Endodermal cell (in vitro differentiated cells): ENCODE data around the gene RDH14. TPM values are rescaled to one million over a fixed set of nuclear protein-coding genes. Genes with fewer than 3 reads are reported as not detected.

Experiments
- DNase-seq: peaks from one replicate; pipeline ENCODE4 v3.0.0-alpha.2; 2017
- H3K27ac ChIP-seq: 2 replicates; pipeline ENCODE4 v1.5.1; 2013; ENCODE audit warnings: mild to moderate bottlenecking, low read depth, low read length, moderate library complexity
- H3K27me3 ChIP-seq: 2 replicates; pipeline ENCODE4 v1.6.1; 2013; ENCODE audit warnings: mild to moderate bottlenecking, low read length, moderate library complexity; ENCODE audit not compliant: insufficient read depth, control insufficient read depth, poor library complexity, severe bottlenecking
- H3K36me3 ChIP-seq: 2 replicates; pipeline ENCODE4 v1.7.0; 2013; ENCODE audit warnings: mild to moderate bottlenecking, low read length, moderate library complexity; ENCODE audit not compliant: control insufficient read depth, insufficient read depth
- H3K4me1 ChIP-seq: one replicate; pipeline ENCODE4 v1.7.0; 2013; ENCODE audit warnings: low read length; ENCODE audit not compliant: control insufficient read depth, insufficient read depth
- H3K4me3 ChIP-seq: 2 replicates; pipeline ENCODE4 v1.5.1; 2013; ENCODE audit warnings: mild to moderate bottlenecking, low read length, moderate library complexity
- H3K9ac ChIP-seq: 2 replicates; pipeline ENCODE4 v1.6.1; 2013; ENCODE audit warnings: mild to moderate bottlenecking, low read length, moderate library complexity; ENCODE audit not compliant: poor library complexity, severe bottlenecking; ENCODE audit errors: extremely low read depth
- H3K9me3 ChIP-seq: 2 replicates; pipeline ENCODE4 v1.6.1; 2013; ENCODE audit warnings: mild to moderate bottlenecking, low read length, moderate library complexity; ENCODE audit not compliant: control insufficient read depth
- H3K27ac Mint-ChIP-seq: 2 replicates; pipeline ENCODE4 v1.8.0; 2020; ENCODE audit warnings: mixed read lengths
- H3K27me3 Mint-ChIP-seq: 2 replicates; pipeline ENCODE4 v1.8.0; 2021; ENCODE audit warnings: mild to moderate bottlenecking, mixed read lengths; ENCODE audit not compliant: insufficient read depth
- H3K36me3 Mint-ChIP-seq: 2 replicates; pipeline ENCODE4 v1.8.0; 2020; ENCODE audit warnings: low read depth, mixed read lengths
- H3K4me1 Mint-ChIP-seq: 2 replicates; pipeline ENCODE4 v1.8.0; 2020; ENCODE audit warnings: mixed read lengths
- H3K4me3 Mint-ChIP-seq: 2 replicates; pipeline ENCODE4 v1.8.0; 2020; ENCODE audit warnings: mild to moderate bottlenecking, moderate library complexity, mixed read lengths
- H3K9me3 Mint-ChIP-seq: 2 replicates; pipeline ENCODE4 v1.8.0; 2020; ENCODE audit warnings: mild to moderate bottlenecking, mixed read lengths
- WGBS, 2 experiments: methylation state at CpG; one replicate each; pipeline versions ENCODE4 v1.1.5 to v1.1.7; 2013; ENCODE audit warnings: missing lambda C conversion rate in 2 of 2, mixed read lengths in 1 of 2; ENCODE audit not compliant: insufficient coverage in 1 of 2, insufficient read length in 1 of 2; 5-methylcytosine and 5-hydroxymethylcytosine counted together
- total RNA-seq, 2 donors: library from RNA; stranded (reverse); fragmentation: NEBNext Ultra II Directional in 1 of 2; extraction: Animal tissue kit (Norgen Biotek cat#: 25700) in 1 of 2; gene quantifications; 2 replicates in 1 of 2; 3 replicates in 1 of 2; pipeline ENCODE4 v1.2.1, GENCODE V29; 2021
- TF ChIP-seq, protein P1 (sequence below): fragments of 200-600 bp; sonication (generic); conservative IDR thresholded peaks from 2 replicates; pipeline ENCODE4 v1.5.0; 2021; ENCODE audit warnings: antibody characterized with exemption, mild to moderate bottlenecking

The RDH14 gene
- total RNA-seq, 2 donors from 2014 or later: 22.6 to 23.0 TPM

GRCh38 chr2:18583905-18584607 lies 23.6 kb upstream of the RDH14 start:
- no peaks in the 10 kb centered on the region for H3K36me3 ChIP-seq
- TF ChIP-seq, protein P1, sequence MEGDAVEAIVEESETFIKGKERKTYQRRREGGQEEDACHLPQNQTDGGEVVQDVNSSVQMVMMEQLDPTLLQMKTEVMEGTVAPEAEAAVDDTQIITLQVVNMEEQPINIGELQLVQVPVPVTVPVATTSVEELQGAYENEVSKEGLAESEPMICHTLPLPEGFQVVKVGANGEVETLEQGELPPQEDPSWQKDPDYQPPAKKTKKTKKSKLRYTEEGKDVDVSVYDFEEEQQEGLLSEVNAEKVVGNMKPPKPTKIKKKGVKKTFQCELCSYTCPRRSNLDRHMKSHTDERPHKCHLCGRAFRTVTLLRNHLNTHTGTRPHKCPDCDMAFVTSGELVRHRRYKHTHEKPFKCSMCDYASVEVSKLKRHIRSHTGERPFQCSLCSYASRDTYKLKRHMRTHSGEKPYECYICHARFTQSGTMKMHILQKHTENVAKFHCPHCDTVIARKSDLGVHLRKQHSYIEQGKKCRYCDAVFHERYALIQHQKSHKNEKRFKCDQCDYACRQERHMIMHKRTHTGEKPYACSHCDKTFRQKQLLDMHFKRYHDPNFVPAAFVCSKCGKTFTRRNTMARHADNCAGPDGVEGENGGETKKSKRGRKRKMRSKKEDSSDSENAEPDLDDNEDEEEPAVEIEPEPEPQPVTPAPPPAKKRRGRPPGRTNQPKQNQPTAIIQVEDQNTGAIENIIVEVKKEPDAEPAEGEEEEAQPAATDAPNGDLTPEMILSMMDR: no peak
- DNase-seq: no peak
- peaks cover 5% of the 10 kb centered on the region for H3K9me3 ChIP-seq
- 94% methylated on average over 21 to 37 of the region's 37 CpGs for WGBS, 2 experiments
- no peaks in the 10 kb centered on the region for H3K27me3 ChIP-seq
- H3K4me1 Mint-ChIP-seq: no peaks in the 10 kb centered on the region
- H3K4me1 ChIP-seq: no peaks in the 10 kb centered on the region
- no peak overlapping the region for H3K4me3 Mint-ChIP-seq
- H3K9me3 Mint-ChIP-seq: peaks cover 2% of the 10 kb centered on the region
- no peak overlapping the region for H3K9ac ChIP-seq
- no peak overlapping the region for H3K27ac ChIP-seq
- H3K27ac Mint-ChIP-seq: no peak overlapping the region
- H3K27me3 Mint-ChIP-seq: no peaks in the 10 kb centered on the region
- H3K4me3 ChIP-seq: no peak overlapping the region
- H3K36me3 Mint-ChIP-seq: no peaks in the 10 kb centered on the region

GRCh38 chr2:18580606-18581005 lies 20.2 kb upstream of the RDH14 start:
- TF ChIP-seq, protein P1: no peak
- DNase-seq: no peak
- no peaks in the 10 kb centered on the region for H3K36me3 ChIP-seq
- H3K9me3 Mint-ChIP-seq: peaks cover 13% of the 10 kb centered on the region
- H3K27me3 ChIP-seq: no peaks in the 10 kb centered on the region
- H3K4me3 ChIP-seq: no peak overlapping the region
- H3K4me1 Mint-ChIP-seq: peaks cover 2% of the 10 kb centered on the region
- no peak overlapping the region for H3K27ac ChIP-seq
- no peaks in the 10 kb centered on the region for H3K36me3 Mint-ChIP-seq
- no peaks in the 10 kb centered on the region for H3K27me3 Mint-ChIP-seq
- H3K27ac Mint-ChIP-seq: no peak overlapping the region
- no peak overlapping the region for H3K9ac ChIP-seq
- H3K4me3 Mint-ChIP-seq: no peak overlapping the region
- no peaks in the 10 kb centered on the region for H3K4me1 ChIP-seq
- peaks cover 12% of the 10 kb centered on the region for H3K9me3 ChIP-seq
- 90% methylated on average over 3 of the region's 3 CpGs; no CpG with 5 or more reads in 1 of the 2 experiments for WGBS, 2 experiments

DNA sequence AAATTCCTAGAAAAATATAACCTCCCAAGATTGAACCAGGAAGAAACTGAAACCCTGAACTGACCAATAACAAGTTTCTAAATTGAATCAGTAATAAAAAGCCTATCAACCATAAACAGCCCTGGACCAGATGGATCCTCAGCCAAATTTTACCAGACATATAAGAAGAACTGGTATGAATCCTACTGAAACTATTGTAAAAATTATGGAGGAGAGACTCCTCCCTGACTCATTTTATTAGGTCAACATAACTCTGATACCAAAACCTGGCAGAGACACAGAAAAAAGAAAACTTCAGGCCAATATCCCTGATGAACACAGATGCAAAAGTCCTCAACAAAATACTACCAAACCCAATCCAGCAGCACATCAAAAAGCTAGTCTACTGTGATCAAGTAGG lies 17.6 kb upstream of the RDH14 start:
- H3K36me3 Mint-ChIP-seq: no peaks in the 10 kb centered on the region
- H3K36me3 ChIP-seq: no peaks in the 10 kb centered on the region
- TF ChIP-seq, protein P1: no peak

More for the DNA sequence above, 17.6 kb upstream of the RDH14 start:
- Mint-ChIP-seq H3K27ac (no peak overlapping the region), H3K4me3 (no peak overlapping the region), H3K9me3 (peaks cover 11% of the 10 kb centered on the region), H3K4me1 (peaks cover 2% of the 10 kb centered on the region), H3K27me3 (no peaks in the 10 kb centered on the region)
- DNase-seq: no peak
- Histone ChIP-seq H3K9me3 (peaks cover 12% of the 10 kb centered on the region), H3K27ac (no peak overlapping the region), H3K4me1 (no peaks in the 10 kb centered on the region), H3K9ac (no peak overlapping the region), H3K27me3 (no peaks in the 10 kb centered on the region), H3K4me3 (no peak overlapping the region)
